Adrenal gland (tissue), 5 donors: ENCODE results near the gene ZNRF1.

ENCODE experiments used
- POLR2A ChIP-seq, 2 donors: fragments of 450-650 bp; IDR thresholded peaks; one replicate each; pipeline ENCODE4 v1.6.1; 2017; ENCODE audit warnings: antibody characterized with exemption in 2 of 2, mild to moderate bottlenecking in 2 of 2, moderate library complexity in 1 of 2
- TF ChIP-seq, protein P1 (sequence below), 6 experiments: fragments of 450-650 bp in 4 of 6; fragments of 200-600 bp in 2 of 6; sonication (generic) in 1 of 6; IDR thresholded peaks; 1 replicate in 5 of 6; 2 replicates in 1 of 6; pipeline versions ENCODE4 v1.5.1 to v1.8.0; 2016 to 2021; ENCODE audit warnings: antibody characterized with exemption in 6 of 6, mild to moderate bottlenecking in 2 of 6, moderate library complexity in 1 of 6
- donor health status: DM: no; HTN: no; CAD: no.

DNA sequence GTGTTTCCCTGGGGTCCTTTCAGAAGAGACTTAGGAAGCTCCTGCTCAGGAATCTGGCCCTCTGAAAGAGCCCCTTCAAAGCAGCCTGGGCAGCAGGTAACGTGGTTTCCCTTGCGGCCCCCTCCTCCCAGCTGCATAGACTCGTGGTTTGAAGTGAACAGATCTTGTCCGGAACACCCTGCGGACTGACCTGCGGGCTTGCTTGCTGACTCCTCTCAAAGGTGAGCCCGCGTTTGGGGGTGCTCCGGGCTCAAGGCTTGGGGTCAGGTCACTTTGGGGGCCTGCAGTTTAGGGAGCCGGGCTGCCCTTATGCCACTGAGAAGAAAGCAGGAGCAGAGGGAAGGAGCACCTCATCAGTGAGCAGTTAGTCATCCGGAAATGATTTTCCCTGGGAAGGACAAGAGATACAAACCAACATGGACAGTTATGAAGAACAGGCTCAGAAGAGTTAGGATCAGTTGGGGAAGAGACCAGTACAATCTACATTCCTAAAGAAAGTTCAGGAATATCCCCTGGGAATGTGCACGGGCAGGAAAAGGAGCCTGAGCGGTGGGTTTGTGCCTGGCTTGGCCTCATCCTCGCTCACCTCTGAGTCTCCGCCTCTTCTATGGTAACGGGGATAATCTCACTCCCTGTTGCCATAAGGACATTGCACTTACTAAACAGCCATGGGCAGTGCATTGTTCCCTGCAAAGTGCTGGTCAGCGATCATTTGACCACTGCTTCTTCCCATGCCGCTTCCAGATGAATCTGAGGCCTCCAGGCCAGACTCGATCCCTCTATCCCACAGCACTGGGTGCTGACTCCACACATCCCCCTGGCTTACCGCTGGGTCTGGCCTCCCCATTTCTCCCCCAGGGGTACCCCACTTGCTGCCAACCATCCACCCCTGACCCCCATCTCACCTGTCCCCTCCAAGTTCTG lies 107.8 kb downstream of the ZNRF1 start:
- no peak for TF ChIP-seq POLR2A (IDR thresholded peaks at IDR 0.05)
- TF ChIP-seq, protein P1, sequence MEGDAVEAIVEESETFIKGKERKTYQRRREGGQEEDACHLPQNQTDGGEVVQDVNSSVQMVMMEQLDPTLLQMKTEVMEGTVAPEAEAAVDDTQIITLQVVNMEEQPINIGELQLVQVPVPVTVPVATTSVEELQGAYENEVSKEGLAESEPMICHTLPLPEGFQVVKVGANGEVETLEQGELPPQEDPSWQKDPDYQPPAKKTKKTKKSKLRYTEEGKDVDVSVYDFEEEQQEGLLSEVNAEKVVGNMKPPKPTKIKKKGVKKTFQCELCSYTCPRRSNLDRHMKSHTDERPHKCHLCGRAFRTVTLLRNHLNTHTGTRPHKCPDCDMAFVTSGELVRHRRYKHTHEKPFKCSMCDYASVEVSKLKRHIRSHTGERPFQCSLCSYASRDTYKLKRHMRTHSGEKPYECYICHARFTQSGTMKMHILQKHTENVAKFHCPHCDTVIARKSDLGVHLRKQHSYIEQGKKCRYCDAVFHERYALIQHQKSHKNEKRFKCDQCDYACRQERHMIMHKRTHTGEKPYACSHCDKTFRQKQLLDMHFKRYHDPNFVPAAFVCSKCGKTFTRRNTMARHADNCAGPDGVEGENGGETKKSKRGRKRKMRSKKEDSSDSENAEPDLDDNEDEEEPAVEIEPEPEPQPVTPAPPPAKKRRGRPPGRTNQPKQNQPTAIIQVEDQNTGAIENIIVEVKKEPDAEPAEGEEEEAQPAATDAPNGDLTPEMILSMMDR (IDR thresholded peaks at IDR 0.05): no peak
